GM19239 (cell line): Measurements from ENCODE around the gene PRMT7.

ENCODE experiments used
- DNase-seq: peaks from one replicate; pipeline ENCODE4 v3.0.0; 2011; ENCODE audit warnings: low spot score; ENCODE audit not compliant: insufficient read length
- FAIRE-seq: peaks from 2 replicates; lab custom pipeline; 2011; peaks lifted over from hg19 to GRCh38; lab: Jason Lieb, UNC

PRMT7 gene

DNA sequence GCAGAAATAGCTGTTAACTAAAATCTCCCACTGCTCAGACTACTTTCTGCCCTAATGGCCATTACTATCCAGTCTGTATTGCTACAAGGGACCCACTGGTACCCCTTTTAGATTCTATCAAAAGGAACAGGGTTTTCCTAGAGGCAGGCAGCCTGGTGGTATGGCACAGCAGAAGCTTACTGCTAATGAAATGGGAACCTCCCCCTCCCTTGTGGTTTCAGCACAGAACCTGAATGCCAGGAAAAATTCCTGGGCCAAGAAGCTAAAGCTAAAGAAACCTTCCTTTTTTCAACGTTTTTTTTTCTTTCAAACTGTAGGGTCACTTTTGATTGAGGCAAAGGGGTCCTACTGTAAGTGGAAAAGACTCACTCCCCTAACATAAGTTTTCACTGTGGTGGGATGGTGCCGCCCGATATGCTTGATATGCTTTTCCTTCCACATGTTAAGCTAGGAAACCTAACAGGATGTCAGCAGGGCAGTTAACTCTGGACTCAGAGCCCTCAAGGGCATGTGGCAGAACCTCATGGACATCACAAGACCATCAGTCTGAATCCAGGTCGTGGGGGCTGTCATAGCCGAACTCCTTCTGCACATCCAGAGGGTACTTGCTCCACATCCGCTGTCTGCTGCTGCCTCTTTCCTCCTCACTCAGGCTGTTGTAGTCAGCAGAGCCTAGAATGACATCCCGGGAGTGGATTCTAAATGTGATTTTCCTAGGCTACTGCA, 9.9 kb upstream of the PRMT7 start:
- FAIRE-seq (no peak), DNase-seq (no peak)

DNA sequence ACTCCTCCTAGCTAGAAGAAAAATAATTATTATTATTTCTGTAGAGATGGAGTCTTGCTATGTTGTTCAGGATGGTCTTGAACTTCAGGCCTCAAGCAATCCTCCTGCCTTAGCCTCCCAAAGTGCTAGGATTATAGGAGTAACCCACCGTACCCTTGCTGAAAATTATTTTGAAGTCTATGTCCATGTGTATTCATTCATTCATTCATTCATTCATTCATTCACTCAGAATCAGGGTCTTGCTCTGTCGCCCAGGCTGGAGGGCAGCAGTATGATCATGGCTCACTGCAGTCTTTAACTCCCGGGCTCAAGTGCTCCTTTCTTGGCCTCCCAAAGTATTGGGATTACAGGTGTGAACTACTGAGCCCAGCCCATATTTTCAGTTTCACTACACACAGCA, 4.2 kb upstream of the PRMT7 start:
- DNase-seq (no peak), FAIRE-seq (no peak)

DNA sequence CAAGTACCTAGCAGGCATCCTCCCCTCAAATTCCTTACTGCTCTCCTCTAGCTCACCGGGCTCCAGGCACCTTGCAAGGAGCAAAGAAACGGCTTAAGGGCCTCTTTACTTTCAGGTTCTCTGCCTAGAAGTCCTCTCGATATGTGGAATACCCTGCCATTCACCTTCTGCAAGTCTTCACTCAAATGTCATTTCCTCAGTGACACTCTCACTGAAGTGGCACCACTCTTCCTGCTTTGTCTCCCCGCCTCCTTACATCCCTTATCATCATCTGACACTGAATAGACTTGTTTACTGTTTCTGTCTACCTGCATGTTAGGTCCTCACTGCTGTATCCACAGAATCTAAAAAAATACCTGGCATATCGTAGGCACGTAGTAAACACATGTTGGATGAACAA, 1.0 kb upstream of the PRMT7 start:
- DNase-seq = no peak
- peak; percentile 63 for FAIRE-seq

DNA sequence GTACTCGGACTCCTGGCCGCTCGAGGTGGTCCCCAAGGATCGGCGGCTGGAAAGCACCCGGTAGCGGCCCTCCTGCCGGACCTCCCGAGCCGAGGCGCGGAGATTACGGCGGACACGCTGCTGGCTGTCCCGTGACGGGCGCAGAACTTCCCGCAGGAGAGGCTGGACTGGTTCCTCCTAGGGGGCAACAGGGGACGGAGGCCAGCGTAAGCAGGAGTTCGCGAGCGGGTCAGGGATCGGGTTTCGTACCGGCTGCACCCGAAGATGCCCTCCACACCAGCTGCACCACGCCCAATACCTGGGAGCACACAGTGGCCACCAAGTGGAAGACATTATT, 414 bp upstream of the PRMT7 start:
- FAIRE-seq (no peak), DNase-seq (no peak)

DNA sequence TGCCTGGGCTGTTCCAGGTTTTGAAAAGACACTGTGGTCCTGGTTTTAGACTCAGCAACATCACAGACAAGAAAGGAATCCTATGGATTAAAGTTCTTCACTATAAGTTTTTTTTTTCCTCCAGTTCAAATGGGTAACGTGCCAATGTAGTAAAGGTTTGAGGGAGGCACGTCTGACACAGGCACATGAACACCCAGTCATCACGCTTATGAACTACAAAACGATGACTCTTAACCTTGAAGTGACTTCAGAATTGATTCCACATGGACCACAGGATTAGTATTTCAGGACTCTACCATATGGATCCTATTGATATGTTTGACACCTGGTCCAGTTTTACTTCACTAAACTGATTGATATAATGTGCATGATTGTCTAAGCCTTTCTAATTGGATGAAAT, 2.3 kb downstream of the PRMT7 start:
- DNase-seq (no peak), FAIRE-seq (no peak)

DNA sequence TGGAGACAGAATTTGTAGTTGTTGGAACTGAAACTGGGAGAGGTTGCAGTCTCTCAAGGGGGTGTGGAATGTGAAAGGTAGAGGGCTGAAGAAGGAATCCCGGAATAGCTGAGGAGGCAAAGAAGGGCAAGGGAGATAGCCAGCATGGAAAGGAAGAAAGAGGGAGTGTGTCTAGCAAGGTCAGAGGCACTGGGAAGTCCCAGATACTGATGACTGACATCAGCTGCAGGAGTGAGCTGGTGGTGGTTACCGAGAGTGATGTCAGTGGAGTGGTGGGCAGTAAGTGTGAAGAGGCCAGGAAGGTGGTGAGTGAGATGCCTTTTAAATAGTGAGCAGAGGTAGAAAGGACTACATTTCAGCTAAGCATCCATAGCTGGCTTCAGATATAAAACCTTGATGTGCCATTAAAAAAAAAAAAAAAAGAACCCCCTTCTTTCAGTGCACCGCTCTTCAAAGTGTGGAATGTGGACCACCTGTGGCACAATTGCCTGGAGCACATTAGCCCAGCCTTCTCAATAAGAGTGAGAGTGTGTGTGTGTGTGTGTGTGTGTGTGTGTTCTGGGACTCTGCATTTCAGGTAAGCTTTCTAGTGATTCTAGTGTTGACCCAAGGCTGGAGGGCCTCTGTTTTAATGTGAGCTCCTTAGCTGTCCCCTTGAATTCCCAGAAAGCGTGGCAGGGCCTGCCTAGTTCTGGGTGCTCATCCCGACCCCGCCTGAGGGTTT, 8.5 kb downstream of the PRMT7 start:
- no peak for FAIRE-seq
- DNase-seq = no peak

DNA sequence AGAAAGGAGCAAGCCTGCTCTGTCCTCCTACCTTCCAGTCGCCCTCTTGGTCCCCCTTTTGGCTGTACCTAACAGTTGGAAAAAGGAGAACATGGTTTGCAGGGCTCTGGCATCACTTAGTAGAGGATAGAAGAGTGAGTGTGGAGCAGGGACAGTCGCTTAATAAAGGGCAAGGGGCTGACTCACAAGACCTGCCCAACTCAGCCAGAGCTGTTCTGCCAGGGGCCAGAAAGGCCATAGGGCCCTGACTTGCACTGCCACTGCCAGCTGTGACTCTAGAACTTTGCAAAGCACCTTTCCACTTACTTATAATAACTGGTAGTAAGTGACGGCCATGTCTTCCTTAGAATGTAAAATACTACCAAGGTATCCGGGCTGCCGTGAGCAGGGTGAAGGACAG, 13.5 kb downstream of the PRMT7 start:
- FAIRE-seq (no peak), DNase-seq (no peak)

DNA sequence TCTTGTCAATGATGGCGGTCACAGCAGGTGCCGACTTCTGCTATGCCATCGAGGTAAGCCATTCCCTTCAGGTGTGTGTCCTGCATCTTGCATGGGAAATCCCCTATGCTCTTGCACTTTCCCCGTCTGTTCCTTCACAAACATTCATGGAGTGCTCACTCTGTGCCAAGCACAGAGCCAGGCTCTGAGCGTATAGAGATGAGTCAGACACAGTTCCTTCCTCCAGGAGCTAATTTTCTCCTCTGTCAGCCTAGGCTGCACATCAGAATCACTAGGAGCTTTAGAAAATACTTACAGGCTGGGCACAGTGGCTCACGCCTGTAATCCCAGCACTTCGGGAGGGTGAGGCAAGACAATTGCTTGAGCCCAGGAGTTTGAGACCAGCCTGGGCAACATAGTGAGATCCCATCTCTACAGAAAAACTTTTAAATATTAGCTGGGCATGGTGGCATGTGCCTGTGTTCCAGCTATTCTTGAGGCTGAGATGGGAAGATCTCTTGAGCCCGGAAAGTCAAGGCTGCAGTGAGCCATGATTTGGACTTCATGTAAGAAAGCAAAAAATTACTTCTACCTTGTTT, 14.1 kb downstream of the PRMT7 start:
- DNase-seq (no peak), FAIRE-seq (no peak)

DNA sequence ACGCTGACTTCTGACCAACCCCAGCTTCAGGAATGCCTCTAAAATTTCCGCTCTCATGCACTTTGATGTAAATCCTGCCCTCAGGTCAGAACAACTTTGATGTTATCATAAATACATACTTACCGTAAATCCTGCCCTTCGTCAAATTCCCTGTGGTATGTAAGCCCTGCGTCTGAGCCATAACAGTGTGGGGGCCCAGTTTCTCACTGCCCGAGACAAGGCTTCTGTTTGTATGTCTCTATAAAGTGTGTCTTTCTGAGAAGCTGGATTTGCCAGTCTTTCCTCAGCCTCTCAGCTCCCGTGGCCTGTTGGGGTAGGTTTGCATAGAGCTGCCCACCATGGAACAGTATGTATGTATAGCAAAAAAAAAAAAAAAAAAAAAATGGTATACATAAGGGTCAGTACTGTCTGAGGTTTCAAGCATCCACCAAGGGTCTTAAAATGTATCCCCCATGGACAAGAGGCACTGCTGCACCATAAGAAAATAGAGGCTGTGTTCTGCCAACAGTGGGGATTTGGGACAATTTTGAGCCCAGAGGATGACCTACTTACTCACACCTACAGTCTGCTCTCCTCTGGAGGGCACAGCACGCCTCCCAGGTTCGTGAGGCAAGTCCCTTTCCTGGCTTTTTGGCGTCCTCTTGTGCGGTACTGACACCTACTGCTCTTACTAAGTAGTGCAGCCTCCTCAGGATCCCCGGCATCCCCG, 17.5 kb downstream of the PRMT7 start:
- FAIRE-seq = peak; percentile 94
- peak; percentile 82 for DNase-seq

DNA sequence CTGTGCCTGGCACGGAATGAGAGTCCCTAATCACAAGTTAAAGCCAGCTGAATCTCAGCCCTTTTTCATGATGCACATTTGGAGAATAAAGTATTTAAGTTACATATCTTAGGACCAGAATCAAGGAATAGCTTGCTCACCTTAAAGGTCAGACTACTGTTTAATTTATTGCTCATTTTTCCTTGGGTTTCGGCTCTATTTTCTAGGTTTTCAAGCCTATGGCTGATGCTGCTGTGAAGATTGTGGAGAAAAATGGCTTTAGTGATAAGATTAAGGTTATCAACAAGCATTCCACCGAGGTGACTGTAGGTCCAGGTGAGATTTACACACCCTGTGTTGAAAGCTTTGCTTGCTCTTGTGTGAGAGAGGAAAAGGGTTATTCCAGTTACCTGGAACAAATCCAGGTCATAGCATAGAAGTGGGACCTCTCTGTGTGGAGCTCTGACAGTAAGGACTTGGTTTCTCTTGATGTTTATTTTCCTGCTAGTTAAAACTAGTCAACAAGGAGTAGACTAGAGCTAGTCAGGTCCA, 18.1 kb downstream of the PRMT7 start:
- no peak for FAIRE-seq
- no peak for DNase-seq

DNA sequence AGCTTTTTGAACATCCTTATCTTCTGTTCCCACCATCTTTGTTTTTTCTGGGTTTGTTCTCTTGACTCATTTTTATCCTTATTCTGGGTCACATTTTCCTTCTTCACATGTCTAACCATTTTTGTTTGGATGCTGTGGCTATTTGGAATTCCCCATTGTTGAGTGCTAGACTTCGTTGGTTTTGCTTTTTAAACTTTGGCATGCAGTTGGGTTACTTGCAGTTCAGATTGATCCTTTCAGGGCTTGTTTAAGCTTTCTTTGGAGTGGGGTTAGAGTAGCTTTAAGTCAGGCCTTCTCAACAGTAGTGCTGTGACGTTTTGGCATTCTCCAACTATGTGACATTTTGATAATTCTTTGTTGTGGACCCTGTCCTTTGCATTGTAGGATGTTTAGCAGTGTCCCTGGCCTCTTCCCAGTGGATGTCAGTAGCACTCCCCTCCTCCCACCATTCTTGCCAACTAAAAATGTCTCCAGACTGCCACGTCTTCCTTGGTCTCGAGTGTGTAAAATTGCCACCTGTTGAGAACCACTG, 21.1 kb downstream of the PRMT7 start:
- FAIRE-seq (no peak), DNase-seq (no peak)

DNA sequence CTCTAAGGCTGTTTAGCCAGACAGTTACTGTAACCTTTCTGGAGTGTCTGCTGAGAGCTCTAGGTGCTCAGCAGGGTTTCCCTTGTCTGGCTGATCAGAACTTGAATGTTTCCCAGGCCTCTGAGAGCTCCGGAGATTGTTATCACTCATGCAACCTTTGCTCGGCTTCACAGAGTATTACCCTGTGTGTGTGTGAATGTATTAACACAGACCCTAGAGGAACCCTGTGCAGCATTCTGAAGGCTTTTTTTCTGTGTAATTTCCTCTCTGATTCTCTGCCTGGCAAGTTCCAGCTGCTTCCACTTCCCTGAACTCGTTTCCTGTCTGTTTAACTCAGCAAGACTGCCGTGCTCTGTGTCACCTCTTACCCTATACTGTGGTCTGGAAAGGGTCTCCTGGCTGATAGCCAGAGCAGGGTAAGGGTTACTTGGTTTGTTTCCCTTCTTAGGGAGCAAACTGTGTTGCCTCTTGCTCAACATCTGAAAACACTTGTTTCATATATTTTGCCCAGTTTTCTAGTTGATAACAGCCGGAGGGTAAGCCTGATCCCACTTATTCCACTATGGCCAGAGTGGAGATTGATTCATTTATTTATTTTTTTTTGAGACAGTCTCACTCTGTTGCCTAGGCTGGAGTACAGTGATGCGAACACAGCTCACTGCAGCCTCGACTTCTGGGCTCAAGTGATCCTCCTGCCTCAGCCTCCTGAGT, 21.7 kb downstream of the PRMT7 start:
- DNase-seq (no peak), FAIRE-seq (no peak)

DNA sequence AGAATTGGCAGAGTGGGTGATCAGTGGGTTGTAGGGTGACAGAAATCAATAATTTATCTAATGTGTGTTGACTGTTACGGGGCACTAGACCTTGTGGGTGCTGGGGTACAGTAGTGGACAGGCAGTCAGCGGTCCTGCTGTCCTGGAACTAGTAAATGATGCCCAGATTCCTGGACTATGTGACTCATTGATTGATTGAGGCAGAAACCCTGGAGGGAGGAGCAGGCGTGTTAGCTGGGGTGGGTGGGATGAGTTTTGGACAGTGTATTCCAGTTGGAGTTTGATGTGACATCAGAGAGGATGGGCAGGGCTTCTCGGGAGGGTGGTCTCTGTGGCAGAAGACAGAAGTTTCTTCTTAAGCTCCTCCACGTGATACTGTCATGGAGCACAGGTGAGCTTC, 24.4 kb downstream of the PRMT7 start:
- FAIRE-seq (no peak), DNase-seq (no peak)

DNA sequence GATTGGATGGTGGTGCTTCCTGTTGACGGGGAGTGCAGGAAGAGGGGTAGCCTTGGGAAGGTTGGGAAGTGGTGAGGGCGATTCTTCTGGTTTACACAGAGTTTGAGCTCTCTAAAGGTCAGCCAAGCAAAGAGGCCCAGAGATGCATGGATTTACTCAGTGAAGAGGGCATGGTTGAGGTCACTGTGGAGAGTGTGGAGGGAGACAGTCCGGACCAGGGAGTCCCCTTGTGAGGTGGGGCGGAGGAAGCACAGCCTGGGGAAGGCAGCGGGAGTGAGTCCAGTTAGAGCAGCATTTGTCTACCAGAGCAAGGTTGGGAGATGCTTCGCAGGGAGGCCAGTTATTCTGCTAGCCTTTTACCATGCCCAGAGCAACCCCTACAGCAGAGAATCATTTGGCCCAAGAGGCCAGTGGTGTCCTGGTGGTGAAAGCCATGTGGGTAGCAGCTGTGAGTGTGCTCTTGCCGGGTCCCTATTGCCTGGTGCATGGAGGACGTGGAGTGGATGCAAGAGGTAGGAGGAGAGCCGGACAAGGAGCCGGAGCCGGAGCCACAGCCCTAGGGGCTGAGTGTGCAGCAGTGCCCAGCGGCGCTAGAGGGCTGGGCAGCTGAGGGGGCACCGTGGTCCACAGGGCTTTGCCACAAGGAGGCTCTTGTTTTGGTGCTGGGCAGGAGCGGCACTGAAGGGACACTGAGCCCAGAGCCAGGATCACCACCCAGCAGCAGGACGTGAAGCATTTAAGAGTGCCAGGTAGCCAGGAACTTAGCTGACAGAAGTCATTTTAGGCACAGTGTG, 27.7 kb downstream of the PRMT7 start:
- DNase-seq (no peak), FAIRE-seq (no peak)

DNA sequence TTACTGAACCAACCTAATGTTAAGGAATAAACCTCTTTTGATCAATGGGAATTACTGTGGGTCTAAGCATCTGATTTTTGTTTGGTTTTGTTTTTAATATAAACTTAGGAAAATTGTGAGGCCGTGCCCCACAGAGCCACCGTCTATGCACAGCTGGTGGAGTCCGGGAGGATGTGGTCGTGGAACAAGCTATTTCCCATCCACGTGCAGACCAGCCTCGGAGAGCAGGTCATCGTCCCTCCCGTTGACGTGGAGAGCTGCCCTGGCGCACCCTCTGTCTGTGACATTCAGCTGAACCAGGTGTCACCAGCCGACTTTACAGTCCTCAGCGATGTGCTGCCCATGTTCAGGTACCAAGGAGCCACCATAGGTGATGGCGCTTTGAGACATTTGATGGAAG, 28.4 kb downstream of the PRMT7 start:
- FAIRE-seq (no peak), DNase-seq (no peak)

DNA sequence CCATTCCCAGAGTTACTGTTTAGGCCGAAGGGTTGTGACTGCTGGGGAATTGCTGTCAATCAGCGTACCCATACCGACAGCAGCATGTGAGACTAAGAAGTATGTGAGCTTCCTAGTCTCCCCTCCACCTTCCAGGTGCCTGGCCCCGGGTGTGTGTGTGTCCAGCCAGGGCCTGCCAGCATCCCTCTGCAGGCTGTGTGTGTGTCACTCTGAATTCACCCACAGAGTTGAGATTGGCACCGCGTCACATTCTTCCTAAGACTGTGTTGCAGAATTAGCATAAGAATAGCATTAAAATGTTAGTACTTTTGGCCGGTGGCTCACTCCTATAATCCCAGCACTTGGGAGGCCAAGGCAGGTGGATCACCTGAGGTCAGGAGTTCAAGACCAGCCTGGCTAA, 31.8 kb downstream of the PRMT7 start:
- FAIRE-seq = no peak
- DNase-seq = no peak

DNA sequence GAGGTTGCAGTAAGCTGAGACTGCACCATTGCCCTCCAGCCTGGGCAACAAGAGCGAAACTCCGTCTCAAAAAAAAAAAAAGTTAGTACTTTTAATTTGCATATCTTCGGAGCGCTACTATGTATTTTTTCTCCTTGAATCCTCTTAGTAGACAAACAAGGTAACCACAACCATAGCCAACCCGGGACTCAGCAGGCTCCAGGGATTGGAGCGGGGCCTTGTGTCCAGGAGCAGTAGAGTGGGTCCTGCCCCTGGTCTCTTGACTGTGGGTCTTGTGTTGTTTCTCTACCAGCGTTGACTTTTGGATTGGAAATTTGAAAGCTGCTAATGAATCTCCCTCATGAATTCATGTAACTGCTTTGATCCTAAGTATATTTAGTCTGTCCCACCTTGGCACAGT, 32.3 kb downstream of the PRMT7 start:
- DNase-seq = no peak
- FAIRE-seq = no peak

DNA sequence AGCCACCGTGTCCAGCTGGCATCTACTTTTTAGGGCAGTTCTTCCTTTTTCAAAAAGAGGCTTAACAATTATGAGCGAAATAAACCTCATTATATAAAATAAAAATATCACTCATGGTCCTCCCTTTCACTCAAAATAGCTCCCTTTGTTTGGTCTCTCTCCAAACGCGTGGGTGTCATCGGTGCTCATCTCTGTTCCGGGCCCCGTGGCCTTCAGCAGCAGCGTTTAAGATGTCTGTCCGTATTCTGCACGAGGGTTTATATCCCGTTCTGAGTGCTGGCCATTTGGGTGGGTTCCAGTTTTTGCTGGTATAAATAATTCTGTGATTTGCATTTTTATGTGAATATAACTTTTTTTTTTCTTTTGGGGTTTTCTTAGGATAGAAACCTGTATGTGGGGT, 33.4 kb downstream of the PRMT7 start:
- FAIRE-seq (no peak), DNase-seq (no peak)

DNA sequence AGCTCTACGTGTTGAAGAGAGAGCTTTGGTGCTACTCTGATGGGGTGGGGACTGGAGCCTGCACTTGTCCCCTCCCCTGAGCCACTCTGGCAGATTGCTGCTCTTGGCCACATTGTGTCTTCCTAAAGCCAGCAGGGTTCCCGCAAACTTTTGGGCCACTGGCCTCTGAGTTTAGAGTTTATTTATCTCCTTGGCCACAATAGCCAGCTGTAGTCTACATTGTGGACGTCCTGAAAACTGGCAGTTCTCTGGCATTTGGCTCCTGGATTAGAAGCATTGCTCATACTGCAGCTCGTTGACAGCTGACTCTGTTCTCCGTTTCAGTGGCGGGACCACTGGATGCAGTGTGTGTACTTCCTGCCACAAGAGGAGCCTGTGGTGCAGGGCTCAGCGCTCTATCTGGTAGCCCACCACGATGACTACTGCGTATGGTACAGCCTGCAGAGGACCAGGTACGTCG, 34.6 kb downstream of the PRMT7 start:
- FAIRE-seq (no peak), DNase-seq (no peak)
